RPMI8226 (cell line): ENCODE data around the gene ATP5IF1.

Experiments
- DNase-seq: peaks from one replicate; pipeline ENCODE4 v3.0.0-alpha.2; 2015

Gene ATP5IF1

DNA sequence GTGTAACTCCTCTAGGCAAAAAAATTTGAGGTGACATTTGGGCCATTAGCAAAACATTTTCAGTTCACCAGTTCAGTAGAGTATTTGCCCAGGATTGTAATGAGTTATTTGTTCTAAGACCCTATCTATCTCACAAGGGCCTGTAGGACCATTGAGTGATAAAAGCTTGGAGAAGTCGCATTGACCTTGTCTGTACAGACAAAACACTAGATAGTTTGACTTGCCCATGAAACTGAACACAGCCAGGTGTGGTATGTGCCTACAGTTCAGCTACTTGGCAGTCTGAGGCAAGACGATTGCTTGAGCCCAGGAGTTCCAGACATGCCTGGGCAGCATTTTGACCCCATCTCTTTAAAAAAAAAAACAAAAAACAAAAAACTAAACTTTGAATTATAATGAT lies 3.1 kb downstream of the ATP5IF1 start:
- no peak for DNase-seq

DNA sequence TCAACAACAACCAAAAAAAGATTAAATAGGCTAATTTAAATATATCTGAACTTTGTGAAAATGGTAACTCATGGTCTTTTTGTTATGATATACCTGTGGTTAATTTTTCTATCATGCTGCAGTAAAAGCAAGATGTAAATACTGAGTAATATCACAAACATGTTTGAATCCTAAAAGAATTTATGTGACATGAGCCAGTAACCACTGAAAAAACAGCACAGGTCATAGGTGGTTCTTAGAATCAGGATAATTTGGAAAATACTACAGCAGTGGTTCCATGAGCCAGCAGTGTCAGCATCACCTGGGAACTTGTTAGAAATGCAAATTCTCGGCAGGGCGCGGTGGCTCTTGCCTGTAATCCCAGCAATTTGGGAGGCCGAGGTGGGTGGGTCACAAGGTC lies 4.1 kb downstream of the ATP5IF1 start:
- DNase-seq: no peak

DNA sequence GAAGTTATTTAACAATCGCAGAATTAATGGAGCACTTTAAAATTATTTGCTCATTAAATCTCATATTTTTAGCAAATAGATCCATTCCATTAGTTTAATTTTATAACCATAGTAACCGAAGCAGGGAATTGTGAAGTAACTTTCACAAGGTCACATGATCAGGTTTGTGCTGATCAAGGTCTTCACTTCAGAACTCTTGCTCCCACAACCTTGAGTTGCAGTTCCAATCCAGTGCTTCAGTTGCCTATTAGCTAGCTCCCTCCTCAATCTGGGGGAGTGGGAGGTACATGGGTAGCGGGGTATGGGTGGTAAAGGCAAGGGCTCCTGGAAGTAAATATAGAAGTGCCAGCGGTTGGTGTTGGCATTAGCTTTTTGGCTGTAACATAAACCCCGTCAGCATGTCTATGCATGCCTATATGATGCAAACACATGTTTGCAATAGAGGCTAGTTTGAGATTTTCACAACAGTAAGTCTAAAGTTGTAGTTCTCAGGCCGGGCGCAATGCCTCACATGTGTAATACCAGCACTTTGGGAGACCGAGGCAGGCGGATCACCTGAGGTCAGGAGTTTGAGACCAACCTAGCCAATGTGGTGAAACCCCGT lies 5.8 kb downstream of the ATP5IF1 start:
- no peak for DNase-seq

DNA sequence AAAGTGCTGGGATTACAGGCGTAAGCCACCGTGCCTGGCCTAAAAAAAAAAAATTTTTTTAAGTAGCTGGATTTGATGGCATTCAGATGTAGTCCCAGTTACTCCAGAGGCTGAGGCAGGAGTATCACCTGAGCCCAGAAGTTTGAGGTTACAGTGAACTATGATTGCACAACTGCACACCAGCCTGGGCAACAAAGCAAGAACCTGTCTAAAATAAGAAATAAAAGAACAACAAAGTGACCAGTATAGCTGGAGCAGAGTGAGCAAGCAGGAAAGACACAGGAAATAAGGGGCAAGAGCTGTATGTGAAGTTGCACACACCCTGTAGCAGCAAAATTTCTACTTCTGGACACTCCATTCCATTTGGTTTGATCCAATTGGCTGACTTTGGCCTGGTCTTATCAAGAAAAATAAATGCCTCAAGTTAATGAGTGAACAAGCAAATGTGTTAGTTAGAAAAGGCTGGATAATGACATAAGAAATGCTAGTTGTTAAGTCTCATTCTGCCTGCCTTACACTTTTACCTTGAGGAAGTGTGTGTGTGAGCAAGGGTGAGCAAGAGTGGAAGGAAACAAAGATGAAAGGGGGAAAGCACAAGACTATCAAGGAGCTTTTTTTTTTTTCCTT lies 7.9 kb downstream of the ATP5IF1 start:
- no peak for DNase-seq

DNA sequence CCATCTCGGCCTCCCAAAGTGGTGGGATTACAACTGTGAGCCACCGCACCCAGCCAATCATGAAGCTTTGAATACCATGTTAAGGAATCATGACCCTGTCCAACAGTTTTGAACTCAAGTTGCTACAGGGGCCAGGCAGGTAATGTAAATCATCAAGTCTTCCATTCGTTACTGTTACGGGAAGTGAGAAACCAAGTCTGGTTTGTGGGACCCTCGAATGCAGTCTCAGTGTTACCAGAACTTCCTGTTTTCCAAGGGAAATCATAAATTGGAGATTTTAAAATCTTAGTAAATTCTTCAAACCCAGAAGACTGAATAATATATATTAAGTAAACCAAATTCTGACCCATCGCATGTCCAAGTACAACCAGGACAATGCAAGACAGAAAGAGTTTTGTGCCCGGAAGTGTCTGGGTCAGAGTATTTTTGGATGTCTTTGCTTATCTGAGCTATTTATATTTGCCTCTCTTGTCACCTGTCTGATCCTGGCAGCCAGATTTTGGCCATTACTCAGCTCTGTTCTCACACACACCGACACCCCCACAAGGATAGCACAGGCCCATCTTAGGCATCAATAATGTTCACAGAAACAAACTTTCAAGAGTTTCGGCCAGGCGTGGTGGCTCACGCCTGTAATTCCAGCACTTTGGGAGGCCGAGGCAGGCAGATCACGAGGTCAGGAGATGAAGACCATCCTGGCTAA lies 8.8 kb downstream of the ATP5IF1 start:
- peak; percentile 76 for DNase-seq

DNA sequence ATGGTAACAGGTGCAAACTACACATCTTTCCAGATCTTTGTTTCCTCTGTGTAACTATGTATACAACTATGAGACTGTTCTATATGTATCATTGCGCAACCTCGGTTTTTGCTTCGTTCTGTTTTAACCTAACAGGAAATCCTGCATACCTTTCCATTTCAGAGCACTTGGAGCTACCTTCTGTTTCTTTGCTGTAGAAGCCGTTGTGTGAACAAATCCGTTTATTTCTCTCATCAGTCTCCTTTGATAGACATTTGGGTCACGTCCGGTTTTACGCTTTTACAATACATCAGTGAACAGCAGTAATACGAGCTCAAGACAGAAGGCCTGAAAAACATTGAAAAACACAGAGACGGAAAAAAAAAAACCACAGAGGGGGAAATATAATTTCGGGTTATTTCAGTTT lies 10.5 kb downstream of the ATP5IF1 start:
- DNase-seq: peak; percentile 87

DNA sequence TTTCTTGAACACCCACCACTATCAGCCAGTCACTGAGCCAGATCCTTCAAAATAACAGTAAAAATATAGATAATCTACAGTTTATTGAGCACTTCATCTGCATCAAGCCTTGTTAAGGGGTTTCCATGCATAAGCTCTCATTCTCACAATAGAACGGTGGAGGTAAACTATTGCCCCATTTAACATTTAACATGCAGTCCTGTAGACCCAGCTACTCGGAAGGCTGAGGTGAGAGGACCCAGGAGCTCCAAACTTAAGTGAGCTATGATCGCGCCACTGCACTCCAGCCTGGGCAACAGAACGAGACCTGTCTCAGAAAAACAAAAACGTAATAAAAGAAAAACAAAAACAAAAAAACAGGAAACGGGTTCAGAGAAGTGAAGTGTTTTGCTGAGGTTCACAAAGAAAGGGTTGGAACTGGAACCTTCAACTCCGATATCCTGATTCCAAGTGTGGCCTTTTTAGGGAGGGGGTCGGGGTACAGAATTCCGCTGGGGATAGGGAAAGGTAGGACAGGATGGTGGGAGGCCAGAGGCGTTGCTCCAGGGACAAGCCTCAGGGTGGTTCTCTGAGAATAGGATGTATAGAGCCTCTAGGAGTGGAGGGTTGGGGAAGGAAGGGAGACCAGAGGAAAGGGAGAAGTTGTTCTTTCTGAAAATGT lies 11.8 kb downstream of the ATP5IF1 start:
- no peak for DNase-seq

DNA sequence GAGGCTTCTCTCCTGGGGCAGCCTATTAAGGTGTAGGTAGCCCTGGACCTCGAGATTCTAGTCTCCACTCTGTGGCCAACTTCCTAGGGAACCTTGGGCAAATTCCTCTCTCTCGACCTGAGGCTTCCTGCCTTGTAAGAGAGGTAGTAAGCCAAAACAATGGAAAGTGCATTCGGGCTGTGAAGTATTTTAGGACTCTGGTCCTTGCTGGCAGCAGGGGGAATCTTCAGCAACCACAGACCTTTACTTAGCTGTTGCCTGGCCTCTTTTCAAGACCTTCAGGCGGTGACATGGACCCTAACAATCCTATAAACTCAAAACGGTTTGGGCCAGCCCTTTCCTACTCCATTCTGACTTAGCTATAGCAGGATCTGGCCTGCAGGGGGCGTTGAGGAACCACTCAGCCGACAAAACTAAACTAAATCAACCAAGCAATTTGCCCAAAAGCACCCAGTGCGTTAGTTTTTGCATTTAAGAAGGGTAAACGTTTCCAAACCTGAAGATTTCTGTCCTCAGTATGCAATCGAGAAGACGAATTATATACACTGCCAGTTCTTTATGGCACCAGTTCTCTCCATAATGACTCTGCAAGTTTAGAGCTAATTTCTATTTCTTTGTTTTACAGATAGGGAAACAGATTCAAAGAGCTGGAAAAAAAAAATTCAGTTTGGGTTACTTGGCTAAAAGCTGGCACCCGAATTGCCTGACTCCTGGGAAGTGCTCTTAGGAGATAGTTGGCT lies 12.5 kb downstream of the ATP5IF1 start:
- peak; percentile 88 for DNase-seq

DNA sequence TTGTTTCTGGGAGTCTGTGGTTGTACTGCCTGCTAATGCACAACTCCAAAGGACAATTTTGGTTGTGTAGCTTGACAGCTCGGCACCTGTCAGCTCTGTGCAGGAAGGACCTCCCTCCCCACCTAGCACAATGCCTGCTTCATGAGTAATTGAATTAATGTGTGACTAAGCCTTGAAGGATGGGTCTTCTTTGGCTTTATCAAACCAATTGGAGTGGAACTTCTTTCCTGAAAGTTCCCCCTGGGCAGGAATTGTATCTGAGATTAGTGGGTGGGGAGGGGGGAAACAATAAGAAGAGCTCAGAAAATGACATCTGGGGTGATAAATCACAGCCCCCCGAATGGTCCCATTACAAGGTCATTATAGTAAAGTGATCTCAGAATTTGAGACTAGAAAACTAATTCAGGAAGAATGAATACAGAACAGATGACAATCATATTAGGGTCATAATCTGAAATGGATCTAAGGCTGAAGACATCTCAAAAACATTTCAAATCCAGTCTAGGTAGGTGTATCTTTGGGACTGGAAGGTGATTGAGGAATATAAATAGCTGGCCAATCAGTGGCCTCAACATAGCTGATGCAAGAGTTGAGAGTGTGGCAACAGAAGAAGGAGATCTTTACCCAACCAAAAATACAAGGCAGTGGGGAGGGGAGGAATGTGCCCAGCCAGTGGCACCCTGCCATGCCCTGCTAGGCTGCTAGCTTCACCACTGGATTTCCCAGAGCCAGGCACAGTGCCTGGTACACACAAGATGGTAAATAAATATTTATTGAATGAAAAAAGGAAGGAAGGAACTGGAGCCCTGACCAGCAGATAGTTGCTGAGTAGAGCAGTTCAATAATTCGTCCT lies 13.3 kb downstream of the ATP5IF1 start:
- peak; percentile 82 for DNase-seq

DNA sequence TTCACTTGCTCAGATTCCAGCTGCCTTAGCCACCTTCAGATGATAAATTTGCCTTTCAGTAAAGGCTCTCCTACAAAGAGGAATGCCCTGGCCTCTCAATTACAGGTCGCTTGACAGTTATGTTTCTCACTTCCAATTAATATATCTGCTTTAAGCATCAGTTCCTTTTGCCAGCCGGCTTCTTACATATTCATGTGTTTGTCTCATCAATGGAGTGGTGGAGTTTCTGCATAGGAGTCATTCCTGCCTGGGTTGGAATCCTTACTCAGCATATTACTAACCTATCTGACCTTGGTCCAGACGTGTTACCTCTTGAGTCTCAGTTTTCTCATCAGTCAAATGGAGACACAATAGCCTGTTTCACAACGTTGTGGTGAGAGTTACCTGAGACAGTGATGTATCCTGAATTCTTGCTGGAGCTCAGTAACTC lies 14.0 kb downstream of the ATP5IF1 start:
- peak; percentile 24 for DNase-seq

DNA sequence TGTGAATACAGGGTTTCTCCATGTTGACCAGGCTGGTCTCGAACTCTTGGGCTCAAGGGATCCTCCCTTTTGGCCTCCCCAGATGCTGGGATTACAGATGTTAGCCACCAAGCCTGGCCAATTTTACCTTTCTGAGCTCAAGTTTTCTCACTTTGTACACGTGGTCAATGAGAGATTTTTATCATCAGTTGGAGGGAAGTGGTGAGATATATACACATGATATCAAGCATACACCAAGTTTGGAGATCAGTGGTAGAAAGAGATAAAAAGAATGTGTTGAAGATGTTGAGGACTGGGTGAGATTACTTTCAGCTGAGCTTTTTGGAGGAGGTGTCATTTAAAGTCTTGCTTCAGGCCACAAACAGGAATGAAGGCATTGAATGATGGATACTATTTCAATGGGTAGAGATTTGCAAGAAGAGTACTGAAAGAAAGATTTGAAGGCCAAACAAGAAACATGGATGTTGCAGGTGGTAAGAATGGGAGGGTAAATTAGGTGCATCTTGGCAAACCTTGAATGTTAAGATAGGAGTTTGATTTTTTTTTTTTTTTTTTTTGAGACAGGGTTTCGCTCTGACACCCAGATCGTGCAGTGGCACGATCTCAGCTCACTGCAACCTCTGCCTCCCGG lies 20.4 kb downstream of the ATP5IF1 start:
- DNase-seq: no peak

DNA sequence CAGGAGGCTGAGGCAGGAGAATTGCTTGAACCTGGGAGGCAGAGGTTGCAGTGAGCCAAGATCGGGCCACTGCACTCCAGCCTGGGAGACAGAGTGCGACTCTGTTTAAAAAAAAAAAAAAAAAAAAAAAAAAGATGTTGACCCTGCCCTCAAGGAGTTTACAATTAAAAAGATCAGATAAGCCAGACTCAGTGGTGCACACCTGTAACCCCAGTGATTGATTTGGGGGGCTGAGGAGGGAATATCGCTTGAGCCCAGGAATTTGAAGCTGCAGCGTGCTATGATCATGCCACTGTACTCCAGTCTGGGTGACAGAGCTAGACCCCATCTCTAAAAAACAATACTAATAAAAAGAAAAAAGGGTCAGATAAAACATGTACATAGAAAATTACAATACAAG lies 21.8 kb downstream of the ATP5IF1 start:
- no peak for DNase-seq

DNA sequence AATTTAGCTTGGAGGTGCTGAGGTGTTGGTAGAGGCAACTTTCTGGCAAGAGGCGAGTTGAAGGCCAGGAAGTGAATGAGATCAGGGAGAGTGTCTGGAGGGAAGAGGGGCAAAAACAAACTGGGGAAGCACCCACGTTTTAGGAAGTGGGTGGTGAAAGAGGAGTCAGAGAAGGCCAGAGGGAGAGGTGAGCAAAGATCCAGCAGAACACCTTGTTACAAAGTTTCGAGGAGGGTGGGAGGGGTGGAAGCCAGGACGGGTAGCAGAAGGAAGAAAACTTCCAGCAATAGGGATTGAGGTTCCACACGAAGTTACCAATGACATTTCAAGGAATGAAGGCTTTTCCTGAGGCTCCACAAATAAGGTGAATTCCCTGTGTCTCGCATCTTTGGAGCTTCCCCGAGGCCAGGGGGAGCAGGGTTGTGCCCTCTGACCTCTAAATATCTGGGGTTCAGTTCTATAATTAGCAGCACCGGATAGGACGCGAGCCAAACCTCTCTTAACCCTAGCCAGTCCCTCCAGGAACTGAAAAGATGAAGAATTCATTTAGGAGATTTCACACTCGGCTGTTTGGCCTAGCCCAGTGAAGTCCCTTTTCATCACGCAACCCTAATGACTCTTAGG lies 22.8 kb downstream of the ATP5IF1 start:
- DNase-seq: no peak

DNA sequence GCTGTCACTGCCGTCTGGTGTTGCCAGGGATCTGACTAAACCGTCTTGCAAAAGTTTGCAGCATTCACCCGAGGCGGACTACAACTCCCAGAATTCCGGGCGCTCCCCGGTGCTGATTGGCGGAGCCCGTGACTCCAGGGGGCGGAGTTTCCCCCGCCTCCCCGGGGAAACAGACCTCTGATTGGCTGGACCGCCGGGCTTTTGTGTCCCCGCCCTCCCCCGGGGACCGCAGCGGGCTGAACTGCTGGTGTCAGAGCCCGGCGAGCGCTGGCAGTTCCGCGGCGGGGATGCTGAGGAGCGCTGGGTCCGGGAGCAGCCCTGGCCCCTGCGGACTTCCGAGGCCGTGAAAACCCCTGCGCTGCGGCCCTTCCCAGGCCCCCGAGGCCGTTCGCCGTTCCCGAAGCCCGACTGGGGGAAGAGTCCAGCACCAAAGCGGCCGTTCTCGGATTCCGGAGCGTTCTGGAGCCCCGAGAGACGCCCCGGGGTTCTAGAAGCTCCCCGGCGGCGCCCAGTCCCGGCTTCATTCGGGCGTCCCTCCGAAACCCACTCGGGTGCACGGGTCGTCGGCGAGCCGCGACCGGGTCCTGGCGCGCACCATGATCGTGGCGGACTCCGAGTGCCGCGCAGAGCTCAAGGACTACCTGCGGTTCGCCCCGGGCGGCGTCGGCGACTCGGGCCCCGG lies 23.5 kb downstream of the ATP5IF1 start, which contains the start of gene SESN2:
TSS of gene SESN2 (plus strand) at position 267 of the 682 bp plus-strand sequence. CDS start at position 597, 330 bp downstream.
- DNase-seq: peak; percentile 100

DNA sequence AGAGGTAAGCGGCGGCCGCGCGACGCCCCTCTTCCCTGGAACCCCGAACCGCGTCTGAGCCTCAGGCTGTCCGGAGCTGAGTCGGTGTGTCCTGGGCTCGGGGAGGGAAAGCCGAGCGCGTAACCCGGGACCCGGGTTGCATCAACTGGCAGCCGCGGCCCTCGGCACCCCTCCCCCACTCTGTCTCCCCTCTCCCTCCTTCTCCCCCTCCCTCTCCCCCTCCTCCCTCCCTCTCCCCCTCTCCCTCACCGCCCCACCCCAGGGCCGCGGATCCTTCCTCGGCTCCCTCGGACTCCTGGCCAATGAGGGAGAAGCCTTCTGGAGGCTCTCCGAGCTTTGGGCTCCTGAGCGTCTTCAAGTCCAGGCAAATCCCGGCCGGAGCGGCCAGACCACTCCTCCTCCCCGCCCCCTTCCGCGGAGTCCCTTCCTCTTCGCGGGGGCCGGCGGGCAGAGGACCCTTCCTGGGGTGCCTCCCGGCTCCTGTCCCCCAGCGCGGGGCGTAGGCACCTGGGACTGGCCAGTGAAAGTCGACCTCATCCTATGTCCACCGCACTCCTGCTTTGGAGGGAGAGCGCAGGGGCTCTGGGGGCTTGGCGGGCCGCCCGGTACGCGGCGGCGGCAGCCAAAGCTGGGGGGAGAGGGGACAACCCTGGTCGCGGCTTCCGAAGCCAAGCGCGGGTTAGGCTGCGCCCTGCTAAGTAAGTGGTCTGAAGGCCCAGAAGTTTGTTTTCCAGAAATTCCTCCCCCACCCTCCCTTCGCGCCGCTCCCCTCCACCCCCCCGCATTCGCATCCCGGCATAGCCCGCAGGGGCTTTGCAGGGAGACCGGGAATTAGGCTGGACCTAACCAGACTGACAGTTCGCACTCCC lies 24.2 kb downstream of the ATP5IF1 start:
- DNase-seq: peak; percentile 40

DNA sequence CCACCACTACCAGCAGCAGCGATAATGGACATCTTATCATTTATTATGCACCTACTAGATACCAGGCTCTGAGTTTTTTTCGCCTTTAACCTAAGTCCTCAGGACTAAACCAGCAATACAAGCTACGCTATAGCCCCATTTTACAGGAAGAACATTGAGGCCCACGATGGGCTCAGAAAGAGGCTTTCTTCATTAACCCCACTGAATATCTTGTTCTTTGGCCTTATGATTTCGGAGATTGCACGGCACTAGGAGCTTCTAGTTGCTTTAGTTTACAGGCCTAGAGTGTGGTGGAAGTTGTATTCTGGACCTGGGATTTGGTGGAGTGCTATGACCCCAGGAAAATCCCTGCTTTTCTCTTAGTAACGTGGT lies 24.9 kb downstream of the ATP5IF1 start:
- no peak for DNase-seq

DNA sequence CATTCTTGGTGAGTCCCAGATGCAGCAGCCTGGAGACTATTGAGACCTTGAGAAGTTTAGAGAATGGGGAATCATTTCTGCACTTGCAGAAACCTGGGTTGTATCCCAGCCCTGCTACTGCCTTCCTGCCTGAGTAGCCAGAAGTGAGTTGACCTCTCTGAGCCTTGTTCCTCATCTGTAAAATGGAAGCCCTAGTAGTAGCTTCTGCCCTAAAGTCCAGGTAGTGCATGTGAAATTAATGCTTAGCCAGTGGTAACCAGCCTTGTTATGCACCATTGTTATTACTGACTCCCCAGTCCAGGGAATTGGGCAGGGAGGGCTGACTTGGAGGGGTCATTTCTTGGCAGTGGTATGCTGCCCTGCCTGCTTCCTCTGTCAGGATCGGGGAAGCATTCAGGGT lies 29.0 kb downstream of the ATP5IF1 start:
- DNase-seq: no peak

DNA sequence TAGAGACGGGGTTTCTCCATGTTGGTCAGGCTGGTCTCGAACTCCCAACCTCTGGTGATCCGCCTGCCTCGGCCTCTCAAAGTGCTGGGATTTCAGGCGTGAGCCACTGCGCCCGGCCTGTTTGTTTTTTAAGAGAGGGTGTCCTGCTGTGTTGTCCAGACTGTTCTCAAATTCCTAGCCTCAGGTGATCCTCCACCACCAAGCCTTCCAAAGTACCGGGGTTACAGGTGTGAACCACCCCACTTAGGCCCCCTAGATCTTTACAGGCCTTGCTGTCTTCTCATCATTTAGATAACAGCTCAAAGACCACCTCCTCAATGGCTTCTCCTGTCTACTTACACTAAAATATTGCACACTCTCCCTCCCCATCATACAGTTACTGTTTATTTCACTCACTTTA lies 29.7 kb downstream of the ATP5IF1 start:
- DNase-seq: no peak

DNA sequence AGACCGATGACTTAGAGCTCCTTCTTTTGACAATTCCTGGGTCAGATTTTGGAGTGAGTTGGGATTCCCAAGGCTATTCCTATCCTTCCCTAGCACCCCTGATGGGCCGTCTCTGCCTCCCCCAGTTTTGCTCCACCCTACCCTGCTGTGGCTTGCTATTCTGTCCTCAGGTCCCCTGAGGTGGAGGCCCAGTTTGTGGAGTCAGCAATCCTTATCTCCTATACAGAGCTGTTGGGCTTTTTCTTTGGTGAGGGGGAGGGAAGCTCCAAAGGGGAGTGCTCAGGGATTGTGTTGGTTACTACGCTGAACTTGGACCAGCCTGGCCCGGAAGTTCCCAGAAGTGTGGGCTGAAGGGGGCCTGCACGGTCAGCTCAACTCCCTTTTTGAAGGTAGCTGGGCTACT lies 31.0 kb downstream of the ATP5IF1 start:
- no peak for DNase-seq
